Left lobe of liver (tissue), 2 donors: ENCODE data around the gene PPP1R18. TPM values are rescaled to one million over a fixed set of nuclear protein-coding genes. Genes with fewer than 3 reads are reported as not detected.
"Not testable (repeated sequence)": the region's sequence is repeated elsewhere in the genome, so short reads cannot be mapped to it uniquely, and the experiment has no call there.

ENCODE experiments used
- ATAC-seq: fragments of 200-7000 bp; cut with Tn5 transposase; one replicate; pipeline ENCODE4 v1.9.1; 2020; ENCODE audit warnings: mild to moderate bottlenecking, moderate library complexity
- DNase-seq: peaks from one replicate; pipeline ENCODE4 v3.0.0-alpha.2; 2020; ENCODE audit warnings: low spot score
- total RNA-seq: library from RNA; stranded (reverse); gene quantifications from one replicate; pipeline ENCODE4 v1.2.1, GENCODE V29; 2021
- donor health status: DM: no; HTN: no; CAD: no; lungs with moderate emphysema.
- donor health status: DM: no; HTN: yes; CAD: no.

The PPP1R18 gene, protein sequence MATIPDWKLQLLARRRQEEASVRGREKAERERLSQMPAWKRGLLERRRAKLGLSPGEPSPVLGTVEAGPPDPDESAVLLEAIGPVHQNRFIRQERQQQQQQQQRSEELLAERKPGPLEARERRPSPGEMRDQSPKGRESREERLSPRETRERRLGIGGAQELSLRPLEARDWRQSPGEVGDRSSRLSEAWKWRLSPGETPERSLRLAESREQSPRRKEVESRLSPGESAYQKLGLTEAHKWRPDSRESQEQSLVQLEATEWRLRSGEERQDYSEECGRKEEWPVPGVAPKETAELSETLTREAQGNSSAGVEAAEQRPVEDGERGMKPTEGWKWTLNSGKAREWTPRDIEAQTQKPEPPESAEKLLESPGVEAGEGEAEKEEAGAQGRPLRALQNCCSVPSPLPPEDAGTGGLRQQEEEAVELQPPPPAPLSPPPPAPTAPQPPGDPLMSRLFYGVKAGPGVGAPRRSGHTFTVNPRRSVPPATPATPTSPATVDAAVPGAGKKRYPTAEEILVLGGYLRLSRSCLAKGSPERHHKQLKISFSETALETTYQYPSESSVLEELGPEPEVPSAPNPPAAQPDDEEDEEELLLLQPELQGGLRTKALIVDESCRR
- 10.6 TPM for total RNA-seq

- ATAC-seq = peak; percentile 72
- DNase-seq = peak; percentile 87
Measured at GRCh38 chr6:30686009-30686907, at the start of gene PPP1R18. Gene PPP1R18 (minus strand): TSS chr6:30686645. CDS start chr6:30686018, 627 bp downstream.

- DNase-seq = no peak
- ATAC-seq = no peak
Measured at GRCh38 chr6:30735668-30736314, 49.3 kb upstream of the PPP1R18 start.

DNA sequence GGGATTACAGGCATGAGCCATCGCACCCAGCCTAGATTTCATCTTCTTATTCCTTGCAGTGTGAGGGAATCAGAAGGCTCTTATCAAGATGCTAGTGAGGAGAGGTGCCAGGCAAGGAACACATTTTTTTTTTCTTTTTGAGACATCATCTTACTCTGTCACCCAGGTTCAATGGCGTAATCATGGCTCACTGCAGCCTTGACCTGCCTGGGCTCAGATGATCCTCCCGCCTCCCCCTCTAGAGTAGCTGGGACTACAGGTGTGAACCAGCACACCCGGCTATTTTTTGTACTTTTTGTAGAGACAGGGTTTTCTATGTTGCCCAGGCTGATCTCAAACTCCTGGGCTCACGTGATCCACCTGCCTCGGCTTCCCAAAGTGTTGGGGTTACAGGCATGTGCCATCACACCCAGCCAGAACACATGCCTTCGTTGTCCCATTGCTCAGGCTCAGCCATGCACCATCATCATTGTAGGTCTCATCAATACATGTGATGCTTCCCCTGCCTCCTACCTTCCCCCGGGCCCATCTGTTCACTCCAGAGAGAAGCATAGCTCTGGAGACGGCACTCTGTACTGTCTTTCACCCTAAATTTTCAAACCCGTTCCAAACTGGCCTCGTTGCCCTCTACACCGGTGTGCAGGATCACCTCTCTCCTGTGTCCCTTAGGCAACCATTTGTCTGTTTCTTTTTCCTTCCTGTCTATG is 45.9 kb upstream of the PPP1R18 start:
- no peak for ATAC-seq
- no peak for DNase-seq

GRCh38 chr6:30730601-30731435 is 44.4 kb upstream of the PPP1R18 start:
- DNase-seq = peak; percentile 85
- ATAC-seq = peak; percentile 99

DNA sequence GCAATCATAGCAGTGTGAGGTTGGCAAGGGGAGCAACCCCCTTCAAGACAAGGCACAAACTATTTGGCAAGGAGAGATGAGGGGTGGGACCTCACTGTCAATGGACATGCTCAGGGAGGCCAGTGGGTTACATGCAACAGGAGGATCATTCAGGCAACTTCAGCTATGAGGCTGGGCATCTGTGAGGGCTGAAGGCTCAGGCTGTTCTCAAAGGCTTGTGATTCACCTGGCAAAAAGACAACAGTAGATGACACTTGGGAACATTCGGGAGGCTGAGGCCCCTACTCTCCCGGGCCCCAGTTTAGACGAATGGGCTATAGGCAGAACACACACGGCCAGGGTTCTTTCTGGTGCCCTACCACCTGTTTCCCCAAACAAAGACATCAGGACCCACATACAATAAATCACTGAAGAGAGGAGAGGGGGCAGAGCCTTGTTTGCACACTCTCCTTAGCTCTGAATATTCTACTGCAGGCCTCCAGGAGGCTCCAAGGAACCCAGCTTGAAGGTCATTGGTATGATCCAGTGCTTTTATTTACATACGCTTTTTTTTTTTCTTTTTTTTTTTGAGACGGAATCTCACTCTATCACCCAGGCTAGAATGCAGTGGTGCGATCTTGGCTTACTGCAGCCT is 41.6 kb upstream of the PPP1R18 start:
- DNase-seq (no peak), ATAC-seq (no peak)

GRCh38 chr6:30726506-30727413 is 40.3 kb upstream of the PPP1R18 start:
- DNase-seq (no peak), ATAC-seq (no peak)

GRCh38 chr6:30725713-30726505 is 39.5 kb upstream of the PPP1R18 start:
- no peak for ATAC-seq

GRCh38 chr6:30724906-30725667 is 38.6 kb upstream of the PPP1R18 start:
- DNase-seq (no peak), ATAC-seq (no peak)

More at GRCh38 chr6:30725713-30726505, 39.5 kb upstream of the PPP1R18 start:
- DNase-seq = no peak

DNA sequence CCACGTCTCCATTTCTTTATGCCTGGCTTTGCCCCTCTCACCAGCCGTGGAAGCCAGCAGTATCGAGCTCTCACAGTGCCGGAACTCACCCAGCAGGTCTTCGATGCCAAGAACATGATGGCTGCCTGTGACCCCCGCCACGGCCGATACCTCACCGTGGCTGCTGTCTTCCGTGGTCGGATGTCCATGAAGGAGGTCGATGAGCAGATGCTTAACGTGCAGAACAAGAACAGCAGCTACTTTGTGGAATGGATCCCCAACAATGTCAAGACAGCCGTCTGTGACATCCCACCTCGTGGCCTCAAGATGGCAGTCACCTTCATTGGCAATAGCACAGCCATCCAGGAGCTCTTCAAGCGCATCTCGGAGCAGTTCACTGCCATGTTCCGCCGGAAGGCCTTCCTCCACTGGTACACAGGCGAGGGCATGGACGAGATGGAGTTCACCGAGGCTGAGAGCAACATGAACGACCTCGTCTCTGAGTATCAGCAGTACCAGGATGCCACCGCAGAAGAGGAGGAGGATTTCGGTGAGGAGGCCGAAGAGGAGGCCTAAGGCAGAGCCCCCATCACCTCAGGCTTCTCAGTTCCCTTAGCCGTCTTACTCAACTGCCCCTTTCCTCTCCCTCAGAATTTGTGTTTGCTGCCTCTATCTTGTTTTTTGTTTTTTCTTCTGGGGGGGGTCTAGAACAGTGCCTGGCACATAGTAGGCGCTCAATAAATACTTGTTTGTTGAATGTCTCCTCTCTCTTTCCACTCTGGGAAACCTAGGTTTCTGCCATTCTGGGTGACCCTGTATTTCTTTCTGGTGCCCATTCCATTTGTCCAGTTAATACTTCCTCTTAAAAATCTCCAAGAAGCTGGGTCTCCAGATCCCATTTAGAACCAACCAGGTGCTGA is 37.6 kb upstream of the PPP1R18 start:
- ATAC-seq, DNase-seq: not testable (repeated sequence)

DNA sequence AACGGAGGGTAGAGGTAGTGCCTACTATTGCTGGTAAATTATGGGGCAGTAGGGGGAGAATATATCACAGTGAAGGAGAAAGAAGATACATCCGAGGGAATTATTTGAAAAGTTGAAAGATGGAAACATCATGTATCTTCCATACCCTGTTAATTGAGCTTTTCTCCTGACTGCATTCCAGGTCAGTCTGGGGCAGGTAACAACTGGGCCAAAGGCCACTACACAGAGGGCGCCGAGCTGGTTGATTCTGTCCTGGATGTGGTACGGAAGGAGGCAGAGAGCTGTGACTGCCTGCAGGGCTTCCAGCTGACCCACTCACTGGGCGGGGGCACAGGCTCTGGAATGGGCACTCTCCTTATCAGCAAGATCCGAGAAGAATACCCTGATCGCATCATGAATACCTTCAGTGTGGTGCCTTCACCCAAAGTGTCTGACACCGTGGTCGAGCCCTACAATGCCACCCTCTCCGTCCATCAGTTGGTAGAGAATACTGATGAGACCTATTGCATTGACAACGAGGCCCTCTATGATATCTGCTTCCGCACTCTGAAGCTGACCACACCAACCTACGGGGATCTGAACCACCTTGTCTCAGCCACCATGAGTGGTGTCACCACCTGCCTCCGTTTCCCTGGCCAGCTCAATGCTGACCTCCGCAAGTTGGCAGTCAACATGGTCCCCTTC is 36.9 kb upstream of the PPP1R18 start:
- not testable (repeated sequence) for DNase-seq, ATAC-seq

GRCh38 chr6:30722280-30723112 is 36.1 kb upstream of the PPP1R18 start:
- ATAC-seq (peak; percentile 57), DNase-seq (peak; percentile 85)

GRCh38 chr6:30722025-30722279 is 35.5 kb upstream of the PPP1R18 start:
- not testable (repeated sequence) for DNase-seq, ATAC-seq

GRCh38 chr6:30721198-30722024 is 35.0 kb upstream of the PPP1R18 start:
- DNase-seq = peak; percentile 91
- peak; percentile 64 for ATAC-seq
